Right cardiac atrium (tissue), 5 donors: ENCODE measurements around the gene USP25. TPM values are rescaled to one million over a fixed set of nuclear protein-coding genes. Genes with fewer than 3 reads are reported as not detected.

ENCODE experiments used
- ATAC-seq, 2 donors: fragments of 200-7000 bp; cut with Tn5 transposase; one replicate each; pipeline versions ENCODE4 v1.8.0 to v1.9.1; 2020; ENCODE audit warnings: moderate library complexity in 2 of 2, mild to moderate bottlenecking in 1 of 2
- DNase-seq, 3 donors: peaks; one replicate each; pipeline ENCODE4 v3.0.0-alpha.2; 2020
- H3K27ac ChIP-seq: one replicate; pipeline ENCODE4 v1.5.1; 2013; ENCODE audit warnings: mild to moderate bottlenecking, low read length, control low read depth, moderate library complexity
- H3K27me3 ChIP-seq: one replicate; pipeline ENCODE4 v1.6.1; 2013; ENCODE audit not compliant: control insufficient read depth, insufficient read depth
- H3K4me1 ChIP-seq: one replicate; pipeline ENCODE4 v1.6.1; 2013; ENCODE audit warnings: low read length; ENCODE audit not compliant: control insufficient read depth, insufficient read depth
- H3K4me3 ChIP-seq: one replicate; pipeline ENCODE4 v1.5.1; 2013; ENCODE audit warnings: low read length, control low read depth
- H3K9me3 ChIP-seq: one replicate; pipeline ENCODE4 v1.6.1; 2013; ENCODE audit warnings: low read length; ENCODE audit not compliant: control insufficient read depth
- WGBS: extraction: QIAGEN DNeasy Blood & Tissue Kit; methylation state at CpG from one replicate; pipeline ENCODE4 v1.1.7; 2013; 5-methylcytosine and 5-hydroxymethylcytosine counted together
- intact Hi-C, 4 donors: fragments of 100-400 bp; cut with DNase I; formaldehyde crosslinking; loops; one replicate each; pipeline versions ENCODE4 v1.11.0 to v1.14.0; 2022 to 2023
- polyA plus RNA-seq: library from polyadenylated mRNA; stranded (reverse); fragments of 200-250 nt; gene quantifications from one replicate; pipeline ENCODE4 v1.2.3, GENCODE V29; 2013
- total RNA-seq, 4 donors: library from RNA; stranded (reverse); fragmentation: NEBNext Ultra II Directional; extraction: Animal tissue kit (Norgen Biotek cat#: 25700); gene quantifications; one replicate each; pipeline ENCODE4 v1.2.1, GENCODE V29; 2021
- donor health status: healthy with polysubstance abuse.
- donor health status: DM: no; HTN: yes; CAD: no.
- donor health status: DM: no; HTN: no; CAD: no.
- donor health status: DM: no; HTN: yes; CAD: no; lungs with severe emphysema.
- donor health status: DM: yes; HTN: yes; CAD: no.

Gene USP25
- total and polyA plus RNA-seq, 5 donors: 31.5 to 60.6 (median 48.7) TPM

- H3K27me3 ChIP-seq: no peaks in the 10 kb centered on the region
- H3K9me3 ChIP-seq: no peaks in the 10 kb centered on the region
- 22% methylated on average over 1 of the region's 1 CpG for WGBS
- no peak overlapping the region for H3K27ac ChIP-seq
- DNase-seq (no peak), ATAC-seq (no peak)
- intact Hi-C loops: no loop called here
- no peaks in the 10 kb centered on the region for H3K4me1 ChIP-seq
- no peak overlapping the region for H3K4me3 ChIP-seq
These were observed 28.0 kb upstream of the USP25 start for GRCh38 chr21:15701830-15702229.

GRCh38 chr21:15703932-15704331 lies 25.9 kb upstream of the USP25 start:
- Histone ChIP-seq H3K9me3 (no peaks in the 10 kb centered on the region), H3K4me1 (no peaks in the 10 kb centered on the region), H3K27me3 (no peaks in the 10 kb centered on the region), H3K4me3 (no peak overlapping the region), H3K27ac (no peak overlapping the region)
- ATAC-seq (no peak), DNase-seq (no peak)
- intact Hi-C loops: no loop called here
- 89% methylated on average over 2 of the region's 2 CpGs for WGBS

GRCh38 chr21:15706696-15707095 lies 23.1 kb upstream of the USP25 start:
- Histone ChIP-seq H3K27me3 (no peaks in the 10 kb centered on the region), H3K4me3 (no peak overlapping the region), H3K4me1 (no peaks in the 10 kb centered on the region), H3K9me3 (no peaks in the 10 kb centered on the region), H3K27ac (no peak overlapping the region)
- intact Hi-C loops: no loop called here
- ATAC-seq (peak; percentile 85 to 93), DNase-seq (peak in 2 of 3 donors; percentile 18 to 40)
- WGBS: 34% methylated on average over 3 of the region's 3 CpGs

DNA sequence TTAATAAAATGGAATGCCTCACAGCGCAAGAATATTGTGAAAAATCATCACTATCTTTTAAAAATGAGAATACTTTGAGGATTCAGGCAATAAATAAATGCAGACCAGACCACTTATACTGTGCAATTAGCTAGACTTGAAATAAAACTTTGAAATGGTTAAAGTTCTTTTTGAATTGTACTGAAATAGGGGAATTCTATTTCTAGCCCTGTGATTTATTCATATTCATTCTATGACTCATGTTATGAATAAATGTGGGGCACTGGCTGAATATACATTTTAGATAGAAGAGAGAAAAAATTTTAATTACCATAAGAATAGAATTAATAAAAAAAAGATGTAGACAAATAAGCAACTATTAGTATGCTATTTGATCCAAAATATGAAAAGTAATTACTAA lies 16.4 kb upstream of the USP25 start:
- no peak for DNase-seq
- no peaks in the 10 kb centered on the region for H3K9me3 ChIP-seq
- no peak overlapping the region for H3K27ac ChIP-seq
- ATAC-seq: no peak
- H3K27me3 ChIP-seq: no peaks in the 10 kb centered on the region
- no peak overlapping the region for H3K4me3 ChIP-seq
- intact Hi-C loops: no loop called here
- WGBS: 100% methylated on average over 1 of the region's 1 CpG
- H3K4me1 ChIP-seq: no peaks in the 10 kb centered on the region

DNA sequence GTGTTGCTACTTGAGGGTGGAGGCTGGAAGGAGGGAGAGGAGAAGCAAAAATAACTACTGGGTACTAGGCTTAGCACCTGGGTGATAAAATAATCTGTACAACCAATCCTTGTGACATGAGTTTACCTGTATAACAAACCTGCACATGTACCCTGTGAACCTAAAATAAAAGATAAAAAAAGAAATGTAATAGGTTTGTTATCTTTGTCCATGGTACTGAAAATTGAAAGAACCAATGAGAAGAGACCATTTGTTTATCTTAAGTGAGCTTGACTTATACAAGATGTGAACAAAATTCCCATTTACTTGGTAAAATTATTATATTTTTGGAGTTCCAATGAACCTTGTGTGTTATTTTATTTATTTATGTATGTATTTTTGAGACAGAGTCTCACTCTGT lies 11.1 kb upstream of the USP25 start:
- H3K27ac ChIP-seq: no peak overlapping the region
- H3K4me3 ChIP-seq: no peak overlapping the region
- intact Hi-C loops: no loop called here
- ATAC-seq: no peak
- no peaks in the 10 kb centered on the region for H3K4me1 ChIP-seq
- no peak for DNase-seq
- no peaks in the 10 kb centered on the region for H3K9me3 ChIP-seq
- no peaks in the 10 kb centered on the region for H3K27me3 ChIP-seq

- Histone ChIP-seq H3K27ac (no peak overlapping the region), H3K27me3 (no peaks in the 10 kb centered on the region), H3K4me1 (no peaks in the 10 kb centered on the region), H3K4me3 (no peak overlapping the region), H3K9me3 (no peaks in the 10 kb centered on the region)
- DNase-seq (no peak), ATAC-seq (no peak)
- intact Hi-C loops: no loop called here
- WGBS: 97% methylated on average over 4 of the region's 4 CpGs
These were observed 9.8 kb upstream of the USP25 start for GRCh38 chr21:15719976-15720375.

GRCh38 chr21:15722591-15723324 lies 7.0 kb upstream of the USP25 start:
- WGBS: 62% methylated on average over 4 of the region's 4 CpGs

GRCh38 chr21:15725949-15726348 lies 3.8 kb upstream of the USP25 start:
- Histone ChIP-seq H3K27me3 (no peaks in the 10 kb centered on the region), H3K4me1 (no peaks in the 10 kb centered on the region), H3K9me3 (no peaks in the 10 kb centered on the region), H3K4me3 (no peak overlapping the region), H3K27ac (no peak overlapping the region)
- 86% methylated on average over 3 of the region's 3 CpGs for WGBS
- no peak for ATAC-seq
- DNase-seq: no peak
- intact Hi-C loops: no loop called here

More at GRCh38 chr21:15722591-15723324, 7.0 kb upstream of the USP25 start:
- ATAC-seq (no peak), DNase-seq (no peak)
- Histone ChIP-seq H3K27me3 (no peaks in the 10 kb centered on the region), H3K4me3 (no peak overlapping the region), H3K4me1 (no peaks in the 10 kb centered on the region), H3K9me3 (no peaks in the 10 kb centered on the region), H3K27ac (no peak overlapping the region)
- intact Hi-C loops: no loop called here

DNA sequence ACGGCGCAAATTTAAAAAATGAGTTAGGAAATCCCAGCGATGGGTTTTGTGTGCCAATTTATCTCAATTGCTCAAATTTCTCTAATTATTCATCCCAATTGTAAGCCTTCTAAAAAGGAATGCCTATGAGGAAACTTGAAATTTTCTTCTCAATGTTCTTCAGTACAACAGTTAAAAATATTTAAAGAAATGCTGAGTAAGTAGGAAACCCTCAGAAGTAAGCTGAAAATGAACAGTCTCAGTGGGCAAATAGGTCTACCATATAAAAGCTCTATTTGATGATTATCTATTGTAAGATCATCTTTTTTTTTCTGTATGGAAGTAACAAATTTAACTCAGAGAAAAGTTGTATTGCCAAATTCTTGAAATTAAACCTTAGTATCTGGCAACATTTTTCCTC lies 1.7 kb upstream of the USP25 start:
- H3K27me3 ChIP-seq: no peaks in the 10 kb centered on the region
- no peak overlapping the region for H3K4me3 ChIP-seq
- H3K9me3 ChIP-seq: no peaks in the 10 kb centered on the region
- DNase-seq (no peak), ATAC-seq (no peak)
- intact Hi-C loops: no loop called here
- WGBS: 97% methylated on average over 3 of the region's 3 CpGs
- no peak overlapping the region for H3K27ac ChIP-seq
- H3K4me1 ChIP-seq: peaks cover 2% of the 10 kb centered on the region

DNA sequence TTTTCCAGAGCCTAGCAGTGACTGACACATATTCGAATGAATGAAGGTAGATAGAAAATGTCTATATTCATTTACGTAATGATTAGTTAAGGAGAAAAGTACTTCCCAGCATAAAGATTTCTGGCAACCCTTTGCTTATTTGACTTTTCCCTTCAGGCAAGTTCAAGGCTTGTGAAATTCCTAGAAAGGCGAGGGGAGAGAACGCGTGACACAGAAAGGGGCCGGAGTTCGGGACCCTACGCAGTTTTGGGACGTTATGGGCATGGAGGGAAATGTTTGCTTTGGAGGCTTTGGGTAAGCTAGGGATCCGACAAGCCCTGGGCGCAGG lies 472 bp upstream of the USP25 start:
- no peaks in the 10 kb centered on the region for H3K27me3 ChIP-seq
- DNase-seq (no peak), ATAC-seq (no peak)
- H3K4me3 ChIP-seq: peak overlapping the region; percentile 92
- H3K9me3 ChIP-seq: no peaks in the 10 kb centered on the region
- peaks cover 2% of the 10 kb centered on the region for H3K4me1 ChIP-seq
- 1% methylated on average over 11 of the region's 11 CpGs for WGBS
- intact Hi-C loops: no loop called here
- H3K27ac ChIP-seq: peak overlapping the region; percentile 77

DNA sequence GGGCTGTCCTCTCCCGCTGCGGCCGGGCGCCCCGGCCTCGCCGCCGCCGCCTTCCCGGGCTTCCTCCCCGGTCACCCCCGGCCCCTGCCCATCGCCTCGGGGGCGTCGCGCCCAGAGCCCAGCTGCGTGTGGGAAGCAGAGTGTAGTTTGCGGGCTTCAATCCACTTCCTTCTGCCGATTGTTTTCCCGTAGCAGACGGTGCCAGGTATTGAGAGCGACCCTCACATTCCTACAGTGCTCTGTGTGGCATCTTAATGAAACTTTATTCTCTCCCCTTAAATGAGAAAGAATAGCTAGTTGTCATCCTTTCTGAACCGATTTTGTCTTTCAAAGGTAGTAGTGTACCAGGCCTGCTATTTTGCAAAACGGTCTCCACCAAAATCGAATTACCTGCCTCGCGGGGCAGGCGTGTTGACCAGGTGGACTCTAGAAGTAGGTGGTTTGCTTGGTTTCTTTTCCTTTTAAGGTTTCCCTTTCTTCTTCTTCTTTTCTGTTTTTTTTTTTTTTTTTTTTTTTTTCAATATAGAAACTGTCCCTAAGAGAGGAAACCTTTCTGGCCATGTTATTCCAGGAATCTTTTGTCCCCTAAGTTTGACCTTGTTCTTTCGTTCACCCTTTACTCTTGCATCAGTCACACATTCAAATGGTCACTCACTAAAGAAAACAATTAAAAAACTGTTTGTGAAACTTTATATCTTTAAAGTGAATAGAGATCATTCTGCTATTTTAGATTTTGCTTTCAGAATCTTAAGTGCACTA lies 881 bp downstream of the USP25 start:
- H3K4me1 ChIP-seq: peaks cover 4% of the 10 kb centered on the region
- H3K9me3 ChIP-seq: no peaks in the 10 kb centered on the region
- intact Hi-C loops: loop anchor here in 1 of 4 donors (10.0 kb wide), 1 partner anchor 94 kb away; no protein-coding TSS in a partner anchor
- H3K27me3 ChIP-seq: no peaks in the 10 kb centered on the region
- under 1% methylated on average over 30 of the region's 30 CpGs for WGBS
- ATAC-seq (no peak), DNase-seq (peak in 2 of 3 donors; percentile 37 to 46)
- peak overlapping the region; percentile 92 for H3K4me3 ChIP-seq
- peak overlapping the region; percentile 98 for H3K27ac ChIP-seq
